ENCODE measurements around the gene SLC26A1.

Gene SLC26A1

GRCh38 chr4:1013225-1014073 lies 20.2 kb upstream of the SLC26A1 start:
- no peak for DNase-seq (ENCODE audit: low read depth in 2 of 2, low spot score in 1 of 2)

GRCh38 chr4:1012034-1012739 lies 19.0 kb upstream of the SLC26A1 start:
- no peak for DNase-seq (ENCODE audit: low read depth in 2 of 2, low spot score in 1 of 2)

DNA sequence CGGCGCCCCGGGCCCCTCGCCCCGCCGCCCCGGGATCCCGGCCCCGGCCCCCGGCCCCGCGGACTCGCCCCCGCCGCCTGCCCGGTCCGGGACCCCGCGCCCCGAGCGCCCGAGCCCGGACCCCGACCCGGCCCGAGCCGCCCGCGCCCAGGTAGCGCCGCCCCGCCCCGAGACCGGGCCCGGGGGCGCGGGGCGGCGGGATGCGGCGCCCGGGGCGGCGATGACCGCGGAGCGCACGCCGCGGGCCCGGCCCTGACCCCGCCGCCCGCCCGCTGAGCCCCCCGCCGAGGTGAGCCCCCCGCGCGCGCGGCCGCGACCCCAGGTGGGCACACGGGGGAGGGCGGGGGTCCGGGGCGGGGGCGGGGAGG lies 18.4 kb upstream of the SLC26A1 start:
- DNase-seq (ENCODE audit: low read depth in 2 of 2, low spot score in 1 of 2), result no peak

- DNase-seq (ENCODE audit: low read depth in 2 of 2, low spot score in 1 of 2), result peak; percentile 75 to 82
Observed at GRCh38 chr4:1011022-1011665, 17.9 kb upstream of the SLC26A1 start, which contains the start of gene FGFRL1. FGFRL1 (plus strand) TSS chr4:1011626; CDS start chr4:1012486, 860 bp downstream.

GRCh38 chr4:1010395-1011021 lies 17.3 kb upstream of the SLC26A1 start:
- DNase-seq (ENCODE audit: low read depth in 2 of 2, low spot score in 1 of 2), result peak; percentile 18 to 37

DNA sequence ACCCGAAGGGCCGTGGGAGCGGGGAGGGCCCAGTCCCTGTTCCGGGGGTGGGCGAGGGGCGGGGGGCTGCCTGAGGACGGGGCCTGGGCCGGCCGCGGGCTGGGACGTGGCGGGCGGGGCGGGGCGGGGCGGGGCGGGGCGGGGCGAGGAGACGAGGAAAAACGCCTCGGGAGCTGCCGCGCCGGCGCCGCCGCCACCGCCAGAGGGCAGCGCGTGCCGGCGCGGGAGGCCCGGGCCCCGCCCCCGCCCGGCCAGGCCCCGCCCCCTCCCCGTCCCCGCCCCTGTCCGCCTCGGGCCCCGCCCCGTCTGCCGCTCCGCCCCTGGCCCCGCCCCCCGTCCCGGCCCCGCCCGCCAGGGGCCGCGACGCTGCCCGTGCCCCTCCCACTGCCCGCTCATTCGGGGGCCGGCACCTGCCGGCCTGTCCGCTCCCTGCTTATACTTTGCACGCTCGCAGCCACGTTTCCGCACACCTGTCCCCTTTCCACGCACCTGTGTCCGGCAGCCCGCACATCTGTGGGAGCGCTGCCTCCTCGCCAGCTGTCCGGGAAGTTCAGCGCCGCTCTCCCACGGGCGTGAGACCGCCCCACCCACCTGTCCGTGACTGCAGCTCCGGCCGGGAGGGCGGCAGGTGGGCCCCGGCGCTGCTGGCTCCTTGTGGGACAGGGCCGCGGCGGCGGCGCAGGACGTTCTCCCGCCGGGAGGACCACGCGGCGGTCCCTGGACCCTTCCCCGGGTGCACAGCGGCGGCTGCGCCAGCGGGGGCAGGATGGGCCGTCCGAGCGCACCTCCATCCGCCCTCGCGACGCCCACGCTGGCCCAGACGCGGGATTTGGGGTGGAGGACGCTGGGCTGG lies 16.6 kb upstream of the SLC26A1 start:
- DNase-seq (ENCODE audit: low read depth in 2 of 2, low spot score in 1 of 2), result peak; percentile 43 to 48

DNA sequence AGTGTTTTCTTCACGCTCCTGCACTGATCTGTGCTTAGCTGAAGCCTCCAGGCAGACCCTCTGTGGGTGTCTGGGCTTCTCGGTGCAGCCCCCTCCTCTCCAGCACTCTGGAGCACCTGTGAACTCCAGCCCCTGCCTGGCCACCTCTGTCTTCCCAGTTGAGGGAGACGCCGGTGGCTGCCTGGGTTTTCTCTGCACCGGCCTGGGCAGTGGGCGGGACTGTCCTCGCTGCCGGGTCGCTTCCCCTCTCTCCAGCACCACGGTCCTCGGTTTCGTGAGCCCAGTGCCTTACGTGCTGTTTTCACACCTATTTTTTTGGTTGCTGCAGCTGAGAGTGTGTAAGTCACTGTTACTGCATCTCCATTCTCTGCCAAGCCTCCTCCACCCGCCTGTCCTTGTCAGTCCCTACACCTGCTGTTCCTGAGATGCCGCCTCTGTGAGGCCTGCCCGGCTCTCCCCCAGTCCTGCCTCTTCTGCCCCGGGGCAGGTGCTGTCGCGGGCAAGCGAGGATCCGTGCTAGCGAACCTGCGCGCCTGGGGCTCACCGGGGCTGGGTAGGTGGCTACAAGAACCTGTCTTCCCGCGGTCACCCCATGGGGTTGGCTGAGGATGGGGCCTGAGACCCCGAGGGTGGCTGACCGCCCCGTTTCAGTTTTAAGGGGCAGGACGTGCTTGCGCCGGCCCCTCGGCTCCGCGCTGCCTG lies 15.8 kb upstream of the SLC26A1 start:
- no peak for DNase-seq (ENCODE audit: low read depth in 2 of 2, low spot score in 1 of 2)

GRCh38 chr4:1006856-1007255 lies 13.7 kb upstream of the SLC26A1 start:
- no peak for DNase-seq (ENCODE audit: low read depth in 2 of 2, low spot score in 1 of 2)

DNA sequence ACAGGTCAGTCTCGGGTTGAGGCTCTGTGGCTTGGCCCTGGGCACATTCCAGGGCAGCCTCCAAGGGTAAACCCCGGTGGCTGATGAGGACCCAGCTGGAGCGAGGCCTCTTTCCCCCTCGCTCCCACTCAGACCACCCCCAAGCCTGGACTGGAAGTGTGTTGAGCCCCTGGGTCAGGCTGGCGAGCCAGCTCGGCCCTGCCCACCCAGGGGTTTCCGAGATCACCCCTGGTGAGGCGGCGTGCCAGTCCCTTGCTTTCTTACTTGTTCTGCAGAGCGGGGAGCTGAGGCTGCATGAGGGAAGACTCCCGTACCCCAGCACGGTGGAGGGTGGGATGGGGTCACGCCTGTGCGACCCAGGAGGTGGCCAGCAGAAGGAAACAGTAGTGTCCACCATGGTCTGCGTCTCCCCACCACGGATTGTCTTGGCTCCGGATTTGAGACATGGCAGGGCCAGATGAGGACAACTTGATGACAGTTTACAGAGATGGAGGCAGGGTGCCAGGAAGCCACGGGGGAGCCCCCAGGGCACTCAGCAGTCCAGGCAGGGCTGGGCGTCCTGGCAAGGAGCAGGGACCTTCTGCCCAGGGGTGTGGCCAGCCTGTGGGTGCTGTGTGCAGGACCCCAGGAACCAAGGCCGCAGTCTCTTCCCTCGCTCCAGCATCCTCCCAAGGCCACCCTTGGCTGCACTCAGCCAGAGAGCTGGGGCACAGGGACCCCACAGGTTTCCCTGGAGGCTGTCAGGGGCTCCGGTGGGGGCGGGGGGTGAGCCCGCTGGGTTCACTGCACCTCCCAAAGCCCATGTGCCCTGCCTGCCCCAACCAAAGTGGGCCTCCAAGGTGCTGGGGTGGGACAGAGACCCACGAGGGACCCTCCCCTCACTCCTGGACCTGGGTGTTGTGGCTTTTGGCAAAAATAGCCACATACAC lies 11.6 kb upstream of the SLC26A1 start:
- DNase-seq (ENCODE audit: low read depth in 2 of 2, low spot score in 1 of 2), result no peak

DNA sequence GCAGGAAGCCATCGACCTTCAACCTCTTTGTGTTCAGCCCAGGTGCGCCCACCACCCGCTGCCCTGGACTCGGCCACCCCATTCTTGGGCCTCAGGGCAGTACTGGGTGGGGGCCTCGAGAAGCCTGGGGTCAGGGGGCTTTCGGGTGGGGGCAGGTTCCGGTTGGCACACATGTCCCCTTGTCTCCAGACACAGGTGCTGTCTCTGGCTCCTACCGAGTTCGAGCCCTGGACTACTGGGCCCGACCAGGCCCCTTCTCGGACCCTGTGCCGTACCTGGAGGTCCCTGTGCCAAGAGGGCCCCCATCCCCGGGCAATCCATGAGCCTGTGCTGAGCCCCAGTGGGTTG lies 10.8 kb upstream of the SLC26A1 start:
- DNase-seq (ENCODE audit: low read depth in 2 of 2, low spot score in 1 of 2), result no peak

DNA sequence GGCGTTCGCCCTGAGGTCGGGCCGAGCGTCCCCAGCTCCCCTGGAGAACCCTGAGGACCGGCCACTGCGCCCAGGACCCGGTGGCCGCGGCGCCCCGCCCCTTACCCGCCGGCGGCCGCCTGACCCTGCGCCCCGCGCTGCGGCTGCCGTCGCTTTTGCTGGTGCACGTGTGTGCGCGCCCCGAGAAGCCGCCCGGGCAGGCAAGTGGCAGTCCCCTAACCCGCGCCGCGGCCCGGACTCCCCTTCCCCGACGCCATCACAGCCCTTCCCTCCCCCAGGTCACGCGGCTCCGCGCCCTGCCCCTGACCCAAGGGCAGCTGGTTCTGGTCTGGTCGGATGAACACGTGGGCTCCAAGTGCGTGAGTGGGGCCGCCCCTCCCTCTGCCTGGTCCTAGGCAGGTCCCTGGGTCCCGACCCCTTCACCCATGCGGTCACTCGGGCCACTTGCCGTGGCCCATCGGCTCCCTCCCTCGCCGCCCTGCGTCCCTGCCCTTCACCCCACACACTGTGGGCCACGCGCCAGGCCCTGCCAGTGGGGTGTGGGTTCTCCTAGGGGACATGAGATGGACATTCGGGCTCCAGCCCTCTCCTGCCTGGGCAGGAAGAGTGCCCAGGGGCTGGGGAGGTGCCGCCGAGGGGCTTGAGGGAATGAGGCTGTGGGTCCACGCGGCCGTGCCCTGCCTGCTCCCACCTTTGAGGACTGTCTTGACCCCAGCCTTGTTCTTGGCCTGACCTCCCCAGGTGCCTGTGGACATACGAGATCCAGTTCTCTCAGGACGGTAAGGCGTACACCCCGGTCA lies 10.3 kb upstream of the SLC26A1 start:
- DNase-seq (ENCODE audit: low read depth in 2 of 2, low spot score in 1 of 2), result no peak

DNA sequence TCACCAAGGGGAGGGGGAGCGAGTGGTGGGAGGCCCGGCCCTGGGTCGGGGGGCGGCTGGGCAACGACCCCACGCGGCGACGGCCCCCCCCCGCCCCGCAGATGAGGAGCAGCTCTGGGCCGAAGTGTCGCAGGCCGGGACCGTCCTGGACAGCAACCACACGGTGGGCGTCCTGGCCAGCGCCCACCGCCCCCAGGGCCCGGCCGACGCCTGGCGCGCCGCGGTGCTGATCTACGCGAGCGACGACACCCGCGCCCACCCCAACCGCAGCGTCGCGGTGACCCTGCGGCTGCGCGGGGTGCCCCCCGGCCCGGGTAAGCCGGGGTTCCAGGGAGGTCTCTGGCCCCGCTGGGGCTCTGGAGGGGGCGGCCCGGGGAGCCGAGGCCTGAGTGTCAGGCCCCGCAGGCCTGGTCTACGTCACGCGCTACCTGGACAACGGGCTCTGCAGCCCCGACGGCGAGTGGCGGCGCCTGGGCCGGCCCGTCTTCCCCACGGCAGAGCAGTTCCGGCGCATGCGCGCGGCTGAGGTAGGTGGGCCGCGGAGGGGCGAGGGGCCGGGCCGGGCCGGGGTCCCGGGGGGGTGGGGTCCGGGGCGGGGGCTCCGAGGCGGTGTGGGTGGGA lies 9.5 kb upstream of the SLC26A1 start:
- DNase-seq (ENCODE audit: low read depth in 2 of 2, low spot score in 1 of 2), result no peak

DNA sequence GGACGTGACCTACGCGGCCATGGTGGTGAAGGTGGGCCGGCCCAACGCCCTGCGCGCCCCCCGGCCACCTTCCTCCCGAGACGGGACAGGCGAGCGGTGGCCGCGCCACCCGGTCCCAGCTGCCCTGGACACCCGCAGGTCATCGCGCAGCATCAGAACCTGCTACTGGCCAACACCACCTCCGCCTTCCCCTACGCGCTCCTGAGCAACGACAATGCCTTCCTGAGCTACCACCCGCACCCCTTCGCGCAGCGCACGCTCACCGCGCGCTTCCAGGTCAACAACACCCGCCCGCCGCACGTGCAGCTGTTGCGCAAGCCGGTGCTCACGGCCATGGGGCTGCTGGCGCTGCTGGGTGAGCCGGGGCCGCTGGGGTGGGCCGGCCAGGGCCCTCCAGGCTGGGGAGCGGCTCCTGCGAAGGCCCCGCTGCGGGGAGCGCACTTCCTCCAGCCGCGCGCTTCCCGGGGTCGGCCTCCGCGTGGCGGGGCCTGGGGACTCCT lies 9.0 kb upstream of the SLC26A1 start:
- DNase-seq (ENCODE audit: low read depth in 2 of 2, low spot score in 1 of 2), result no peak

- DNase-seq (ENCODE audit: low read depth in 2 of 2, low spot score in 1 of 2), result no peak
Observed at GRCh38 chr4:1001561-1002130, 8.4 kb upstream of the SLC26A1 start.

DNA sequence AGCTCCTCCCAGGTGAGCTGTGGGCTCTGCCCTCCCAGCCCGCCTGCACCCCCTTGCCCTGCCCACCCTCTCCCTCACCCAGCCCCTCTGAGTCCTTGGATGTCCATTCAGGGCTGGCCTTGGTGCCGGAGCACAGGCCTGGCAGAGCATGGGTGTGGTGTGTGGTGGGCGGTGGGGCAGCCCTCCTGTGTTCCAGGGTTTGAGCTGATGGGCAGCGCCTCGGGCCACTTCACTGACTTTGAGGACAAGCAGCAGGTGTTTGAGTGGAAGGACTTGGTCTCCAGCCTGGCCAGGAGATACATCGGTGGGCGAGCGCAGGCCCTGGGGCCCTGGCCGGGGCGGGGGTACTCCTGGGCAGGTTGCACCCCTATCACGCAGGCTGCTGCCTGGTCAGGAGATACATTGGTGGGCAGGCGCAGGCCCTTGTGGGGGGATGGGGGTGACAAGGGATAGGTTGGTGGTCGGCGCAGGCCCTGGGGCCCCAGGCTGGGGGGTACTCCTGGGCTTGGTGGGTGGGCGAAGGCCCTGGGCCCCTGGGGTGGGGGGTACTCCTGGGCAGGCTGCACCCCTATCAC lies 7.6 kb upstream of the SLC26A1 start:
- DNase-seq (ENCODE audit: low read depth in 2 of 2, low spot score in 1 of 2), result no peak

DNA sequence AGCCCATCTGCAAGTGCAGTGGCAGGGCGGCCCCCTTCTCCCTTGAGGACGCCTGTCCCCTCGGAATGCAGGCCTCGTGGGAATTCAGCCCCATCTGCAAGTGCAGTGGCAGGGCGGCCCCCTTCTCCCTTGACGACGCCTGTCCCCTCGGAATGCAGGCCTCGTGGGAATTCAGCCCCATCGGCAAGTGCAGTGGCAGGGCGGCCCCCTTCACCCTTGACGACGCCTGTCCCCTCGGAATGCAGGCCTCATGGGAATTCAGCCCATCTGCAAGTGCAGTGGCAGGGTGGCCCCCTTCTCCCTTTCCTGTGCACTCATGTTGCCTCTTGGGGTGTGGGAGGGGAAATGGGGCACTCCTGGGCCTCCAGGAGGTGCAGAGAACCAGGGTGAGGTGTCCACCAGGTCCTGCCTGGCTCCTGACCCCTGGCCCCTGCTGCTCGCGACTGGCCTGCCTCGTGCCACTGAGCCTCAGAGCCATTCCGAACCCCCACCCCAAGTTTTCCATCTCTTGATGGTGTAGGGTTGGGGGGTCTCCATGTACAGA lies 6.8 kb upstream of the SLC26A1 start:
- DNase-seq (ENCODE audit: low read depth in 2 of 2, low spot score in 1 of 2), result no peak

All from stimulated activated CD8-positive, alpha-beta memory T cell treated with anti-CD3 and anti-CD28 coated beads, Interleukin-4, amount 100 ng/mL, for 4 hours (primary cell).